NT2/D1 (cell line): ENCODE results near the gene PHF2.

Experiments
- DNase-seq: peaks from one replicate; pipeline ENCODE4 v3.0.0-alpha.2; 2011; ENCODE audit warnings: low read depth, low spot score
- H3K27me3 ChIP-seq: 2 replicates; pipeline ENCODE4 v1.6.0; 2011; ENCODE audit warnings: mild to moderate bottlenecking; ENCODE audit not compliant: insufficient read length, insufficient read depth
- H3K36me3 ChIP-seq: 2 replicates; pipeline ENCODE4 v1.6.1; 2011; ENCODE audit warnings: mild to moderate bottlenecking, low read length, mixed read lengths; ENCODE audit not compliant: insufficient read depth, insufficient read length
- H3K4me1 ChIP-seq: 2 replicates; pipeline ENCODE4 v1.5.1; 2011; ENCODE audit not compliant: insufficient read depth, insufficient read length
- H3K4me3 ChIP-seq: 2 replicates; pipeline ENCODE4 v1.5.1; 2011; ENCODE audit warnings: low read depth; ENCODE audit not compliant: insufficient read length
- H3K9ac ChIP-seq: 2 replicates; pipeline ENCODE4 v1.6.0; 2011; ENCODE audit warnings: low read depth; ENCODE audit not compliant: insufficient read length
- H3K9me3 ChIP-seq: 2 replicates; pipeline ENCODE4 v1.5.1; 2011; ENCODE audit warnings: mild to moderate bottlenecking, low read length; ENCODE audit not compliant: insufficient read depth
- SUZ12 ChIP-seq: IDR thresholded peaks from 2 replicates; pipeline ENCODE4 v1.6.1; 2011; ENCODE audit not compliant: insufficient read length, insufficient read depth; ENCODE audit errors: extremely low read depth
- YY1 ChIP-seq: IDR thresholded peaks from 2 replicates; pipeline ENCODE4 v1.6.1; 2011; ENCODE audit not compliant: insufficient read length, insufficient read depth
- ZNF274 ChIP-seq: IDR thresholded peaks from 2 replicates; pipeline ENCODE4 v1.6.1; 2011; ENCODE audit warnings: mild to moderate bottlenecking, low read depth, low read length

PHF2 gene

GRCh38 chr9:93541581-93542349 is 34.6 kb upstream of the PHF2 start:
- Histone ChIP-seq H3K36me3 (peaks cover 62% of the 10 kb centered on the region), H3K4me1 (peaks cover 3% of the 10 kb centered on the region)
- TF ChIP-seq SUZ12 (no peak), YY1 (no peak), ZNF274 (no peak)

GRCh38 chr9:93543117-93543516 is 33.3 kb upstream of the PHF2 start:
- Histone ChIP-seq H3K36me3 (peaks cover 60% of the 10 kb centered on the region), H3K4me1 (peaks cover 3% of the 10 kb centered on the region)
- TF ChIP-seq YY1 (no peak), SUZ12 (no peak), ZNF274 (no peak)

More at GRCh38 chr9:93541581-93542349, 34.6 kb upstream of the PHF2 start:
- Histone ChIP-seq H3K27me3 (no peaks in the 10 kb centered on the region), H3K9ac (no peak overlapping the region), H3K4me3 (no peak overlapping the region), H3K9me3 (no peaks in the 10 kb centered on the region)
- DNase-seq: no peak

GRCh38 chr9:93546356-93546755 is 30.0 kb upstream of the PHF2 start:
- Histone ChIP-seq H3K4me3 (no peak overlapping the region), H3K4me1 (peaks cover 3% of the 10 kb centered on the region), H3K36me3 (peaks cover 57% of the 10 kb centered on the region), H3K9ac (no peak overlapping the region), H3K27me3 (no peaks in the 10 kb centered on the region), H3K9me3 (no peaks in the 10 kb centered on the region)
- DNase-seq: no peak
- TF ChIP-seq SUZ12 (no peak), ZNF274 (no peak), YY1 (no peak)

More at GRCh38 chr9:93543117-93543516, 33.3 kb upstream of the PHF2 start:
- H3K9ac ChIP-seq: no peak overlapping the region
- no peaks in the 10 kb centered on the region for H3K9me3 ChIP-seq
- no peaks in the 10 kb centered on the region for H3K27me3 ChIP-seq
- DNase-seq: no peak
- no peak overlapping the region for H3K4me3 ChIP-seq

GRCh38 chr9:93549611-93550010 is 26.8 kb upstream of the PHF2 start:
- Histone ChIP-seq H3K36me3 (peaks cover 64% of the 10 kb centered on the region), H3K27me3 (no peaks in the 10 kb centered on the region), H3K4me3 (no peak overlapping the region), H3K9ac (no peak overlapping the region), H3K9me3 (no peaks in the 10 kb centered on the region), H3K4me1 (peaks cover 3% of the 10 kb centered on the region)
- DNase-seq: no peak
- no peak for TF ChIP-seq SUZ12
- TF ChIP-seq YY1: no peak
- no peak for TF ChIP-seq ZNF274

GRCh38 chr9:93552923-93553322 is 23.5 kb upstream of the PHF2 start:
- H3K9ac ChIP-seq: no peak overlapping the region
- no peak for DNase-seq
- TF ChIP-seq ZNF274: no peak
- TF ChIP-seq SUZ12: no peak
- no peak for TF ChIP-seq YY1
- no peaks in the 10 kb centered on the region for H3K9me3 ChIP-seq
- H3K4me3 ChIP-seq: no peak overlapping the region
- peaks cover 67% of the 10 kb centered on the region for H3K36me3 ChIP-seq
- H3K4me1 ChIP-seq: no peaks in the 10 kb centered on the region
- H3K27me3 ChIP-seq: no peaks in the 10 kb centered on the region

- Histone ChIP-seq H3K9me3 (no peaks in the 10 kb centered on the region), H3K27me3 (no peaks in the 10 kb centered on the region), H3K36me3 (peaks cover 84% of the 10 kb centered on the region), H3K9ac (no peak overlapping the region), H3K4me1 (peaks cover 3% of the 10 kb centered on the region), H3K4me3 (no peak overlapping the region)
- TF ChIP-seq SUZ12 (no peak), ZNF274 (no peak), YY1 (no peak)
- no peak for DNase-seq
Measured at GRCh38 chr9:93555370-93555769, 21.0 kb upstream of the PHF2 start.

GRCh38 chr9:93557366-93558137 is 18.8 kb upstream of the PHF2 start:
- TF ChIP-seq ZNF274 (no peak), SUZ12 (no peak), YY1 (no peak)
- Histone ChIP-seq H3K27me3 (no peaks in the 10 kb centered on the region), H3K36me3 (peaks cover 86% of the 10 kb centered on the region), H3K9ac (no peak overlapping the region), H3K4me1 (peaks cover 3% of the 10 kb centered on the region), H3K9me3 (no peaks in the 10 kb centered on the region), H3K4me3 (no peak overlapping the region)
- no peak for DNase-seq
